Mesenchymal stem cell (in vitro differentiated cells and primary cell): Measurements from ENCODE around the gene KCNH6.

Experiments
- DNase-seq: peaks from one replicate; pipeline ENCODE4 v3.0.0-alpha.2; 2013
- H2AFZ ChIP-seq: one replicate; pipeline ENCODE4 v1.6.1; 2013; ENCODE audit warnings: low read depth, mild to moderate bottlenecking, control low read depth, inconsistent platforms, low read length, moderate library complexity
- H2AK5ac ChIP-seq: 2 replicates; pipeline ENCODE4 v1.6.1; 2013; ENCODE audit warnings: low read length, moderate library complexity, mild to moderate bottlenecking, inconsistent platforms; ENCODE audit not compliant: severe bottlenecking
- H2BK120ac ChIP-seq: one replicate; pipeline ENCODE4 v1.6.1; 2013; ENCODE audit warnings: low read depth, mild to moderate bottlenecking, inconsistent platforms, low read length, moderate library complexity
- H2BK12ac ChIP-seq, 2 experiments: one replicate each; pipeline ENCODE4 v1.6.1; 2013; ENCODE audit warnings: inconsistent platforms in 2 of 2, low read length in 2 of 2, mild to moderate bottlenecking in 2 of 2, moderate library complexity in 2 of 2, control low read depth in 1 of 2
- H2BK15ac ChIP-seq: one replicate; pipeline ENCODE4 v1.6.1; 2013; ENCODE audit warnings: mild to moderate bottlenecking, low read depth, inconsistent platforms; ENCODE audit not compliant: poor library complexity, severe bottlenecking
- H2BK5ac ChIP-seq: 2 replicates; pipeline ENCODE4 v1.6.1; 2013; ENCODE audit warnings: low read depth, mild to moderate bottlenecking, low read length, control low read depth, inconsistent platforms; ENCODE audit not compliant: poor library complexity, severe bottlenecking
- H3K14ac ChIP-seq, 2 experiments: one replicate each; pipeline ENCODE4 v1.6.1; 2013; ENCODE audit warnings: inconsistent platforms in 2 of 2, low read length in 2 of 2, control low read depth in 1 of 2, mild to moderate bottlenecking in 1 of 2, moderate library complexity in 1 of 2
- H3K18ac ChIP-seq, 2 experiments: one replicate each; pipeline ENCODE4 v1.6.1; 2013; ENCODE audit warnings: inconsistent platforms in 2 of 2, low read length in 2 of 2, control low read depth in 1 of 2, low read depth in 1 of 2, mild to moderate bottlenecking in 1 of 2
- H3K23ac ChIP-seq, 2 experiments: one replicate each; pipeline ENCODE4 v1.6.1; 2013; ENCODE audit warnings: inconsistent platforms in 2 of 2, low read length in 2 of 2, mild to moderate bottlenecking in 2 of 2, moderate library complexity in 2 of 2, control low read depth in 1 of 2
- H3K27ac ChIP-seq: 2 replicates; pipeline ENCODE4 v1.5.1; 2013; ENCODE audit warnings: mild to moderate bottlenecking, moderate library complexity, low read length, control low read depth, inconsistent platforms; ENCODE audit not compliant: poor library complexity, severe bottlenecking
- H3K27me3 ChIP-seq, 2 experiments: 2 replicates each; pipeline versions ENCODE4 v1.6.1 to v1.7.0; 2013; ENCODE audit warnings: low read length in 2 of 2, mild to moderate bottlenecking in 2 of 2, moderate library complexity in 2 of 2, control low read depth in 1 of 2, inconsistent platforms in 1 of 2; ENCODE audit not compliant: control insufficient read depth in 1 of 2, insufficient read depth in 1 of 2
- H3K36me3 ChIP-seq, 2 experiments: 2 replicates each; pipeline versions ENCODE4 v1.6.1 to v1.7.0; 2013; ENCODE audit warnings: low read length in 2 of 2, control low read depth in 1 of 2, inconsistent platforms in 1 of 2, low read depth in 1 of 2, mild to moderate bottlenecking in 1 of 2; ENCODE audit not compliant: insufficient read depth in 2 of 2, control insufficient read depth in 1 of 2
- H3K4ac ChIP-seq, 2 experiments: one replicate each; pipeline ENCODE4 v1.6.1; 2013; ENCODE audit warnings: inconsistent platforms in 2 of 2, low read length in 2 of 2, mild to moderate bottlenecking in 2 of 2, moderate library complexity in 2 of 2, control low read depth in 1 of 2, low read depth in 1 of 2
- H3K4me1 ChIP-seq: 2 replicates; pipeline ENCODE4 v1.6.1; 2013; ENCODE audit warnings: low read depth, low read length, control low read depth; ENCODE audit not compliant: control insufficient read depth, insufficient read depth
- H3K4me2 ChIP-seq: 2 replicates; pipeline ENCODE4 v1.6.1; 2013; ENCODE audit warnings: low read length, mild to moderate bottlenecking, inconsistent platforms; ENCODE audit not compliant: poor library complexity, severe bottlenecking
- H3K4me3 ChIP-seq, 2 experiments: 2 replicates each; pipeline versions ENCODE4 v1.5.1 to v1.7.0; 2013; ENCODE audit warnings: low read length in 2 of 2, mild to moderate bottlenecking in 2 of 2, control low read depth in 1 of 2, low read depth in 1 of 2; ENCODE audit not compliant: insufficient read depth in 1 of 2
- H3K79me1 ChIP-seq: replicated peaks from 2 replicates; pipeline ENCODE4 v1.6.1; 2013; ENCODE audit warnings: mild to moderate bottlenecking, control low read depth, low read length, inconsistent platforms; ENCODE audit not compliant: poor library complexity, severe bottlenecking
- H3K9ac ChIP-seq: 2 replicates; pipeline ENCODE4 v1.7.0; 2013; ENCODE audit warnings: mild to moderate bottlenecking, low read length, moderate library complexity
- H3K9me3 ChIP-seq: 2 replicates; pipeline ENCODE4 v1.7.0; 2013; ENCODE audit warnings: mild to moderate bottlenecking, low read length; ENCODE audit not compliant: control insufficient read depth
- H4K8ac ChIP-seq: one replicate; pipeline ENCODE4 v1.6.1; 2013; ENCODE audit warnings: inconsistent platforms, mild to moderate bottlenecking, low read length, moderate library complexity
- H4K91ac ChIP-seq: one replicate; pipeline ENCODE4 v1.6.1; 2013; ENCODE audit warnings: mild to moderate bottlenecking, low read length, inconsistent platforms
- WGBS: methylation state at CpG from one replicate; pipeline ENCODE4 v1.1.7; 2013; ENCODE audit warnings: mixed read lengths; 5-methylcytosine and 5-hydroxymethylcytosine counted together

Gene KCNH6

GRCh38 chr17:63475491-63476412 lies 47.4 kb upstream of the KCNH6 start:
- Histone ChIP-seq H3K23ac (no peak overlapping the region), H3K4me3 (no peak overlapping the region), H3K4me1 (peaks cover 32% of the 10 kb centered on the region), H3K18ac (no peak overlapping the region), H2BK120ac (no peak overlapping the region), H2BK12ac (no peak overlapping the region), H3K4me2 (no peak overlapping the region), H4K91ac (no peak overlapping the region), H2AK5ac (no peak overlapping the region), H3K36me3 (peaks cover 0 to 14% of the 10 kb centered on the region in 2 experiments), H3K27me3 (peaks cover 3 to 53% of the 10 kb centered on the region in 2 experiments), H3K14ac (no peak overlapping the region), H2AFZ (no peak overlapping the region), H4K8ac (peak overlapping the region; percentile 24), H3K79me1 (no peaks in the 10 kb centered on the region), H3K9me3 (no peaks in the 10 kb centered on the region), H3K4ac (no peak overlapping the region), H3K9ac (no peak overlapping the region), H3K27ac (no peak overlapping the region), H2BK5ac (no peak overlapping the region), H2BK15ac (no peak overlapping the region)
- 59% methylated on average over 23 of the region's 28 CpGs for WGBS
- no peak for DNase-seq

- DNase-seq = peak; percentile 31
- Histone ChIP-seq H3K4me1 (peaks cover 37% of the 10 kb centered on the region), H3K4me3 (peak overlapping the region; percentile 49 to 84), H3K9me3 (no peaks in the 10 kb centered on the region), H4K91ac (no peak overlapping the region), H2AK5ac (no peak overlapping the region), H3K4ac (no peak overlapping the region), H2BK5ac (no peak overlapping the region), H3K9ac (no peak overlapping the region), H3K27ac (no peak overlapping the region), H2BK12ac (no peak overlapping the region), H4K8ac (peak overlapping the region; percentile 24), H2BK15ac (no peak overlapping the region), H3K36me3 (peaks cover 0 to 19% of the 10 kb centered on the region in 2 experiments), H2BK120ac (no peak overlapping the region), H2AFZ (no peak overlapping the region), H3K79me1 (no peaks in the 10 kb centered on the region), H3K14ac (no peak overlapping the region), H3K27me3 (peaks cover 3 to 52% of the 10 kb centered on the region in 2 experiments), H3K23ac (no peak overlapping the region), H3K4me2 (peak overlapping the region; percentile 92), H3K18ac (no peak overlapping the region)
- 1% methylated on average over 29 of the region's 36 CpGs for WGBS
These were observed 46.7 kb upstream of the KCNH6 start for GRCh38 chr17:63476459-63476853.

GRCh38 chr17:63476854-63477479 lies 46.2 kb upstream of the KCNH6 start, which contains the start of gene ACE:
Gene ACE, plus strand, starts transcription at chr17:63477061. Its CDS starts 34 bp downstream, at chr17:63477095.
- Histone ChIP-seq H3K18ac (peak within 1 kb of the TSS in 1 of 2 experiments; percentile 58), H2BK15ac (peak within 1 kb of the TSS; percentile 35), H3K14ac (peak within 1 kb of the TSS in 1 of 2 experiments; percentile 31), H3K27ac (no peak within 1 kb of the TSS), H2AK5ac (no peak within 1 kb of the TSS), H4K8ac (peak within 1 kb of the TSS; percentile 24), H3K27me3 (peaks cover under 1 to 48% of the 10 kb centered on the region in 2 experiments), H3K4me1 (peaks cover 37% of the 10 kb centered on the region), H3K23ac (peak within 1 kb of the TSS in 1 of 2 experiments; percentile 23), H4K91ac (peak within 1 kb of the TSS; percentile 29), H3K36me3 (peaks cover 0 to 24% of the 10 kb centered on the region in 2 experiments), H2BK5ac (no peak within 1 kb of the TSS), H3K9ac (peak within 1 kb of the TSS; percentile 68), H2BK12ac (no peak within 1 kb of the TSS), H3K4me3 (peak within 1 kb of the TSS; percentile 49 to 84), H2BK120ac (no peak within 1 kb of the TSS), H2AFZ (no peak within 1 kb of the TSS), H3K79me1 (no peaks in the 10 kb centered on the region), H3K9me3 (no peaks in the 10 kb centered on the region), H3K4ac (no peak within 1 kb of the TSS), H3K4me2 (peak within 1 kb of the TSS; percentile 92)
- under 1% methylated on average over 44 of the region's 78 CpGs for WGBS
- peak; percentile 20 for DNase-seq
